SK-N-MC (cell line): ENCODE results near the gene DARS1.

ENCODE experiments used
- EZH2 ChIP-seq: fragments of 200-600 bp; sonication (generic); IDR thresholded peaks from one replicate; pipeline ENCODE4 v1.6.1; 2017; ENCODE audit warnings: antibody characterized with exemption
- POLR2AphosphoS5 ChIP-seq: IDR thresholded peaks from 2 replicates; pipeline ENCODE4 v1.6.1; 2012; ENCODE audit warnings: mild to moderate bottlenecking, low read depth, low read length, borderline replicate concordance

GRCh38 chr2:135874777-135875365 is 110.6 kb downstream of the DARS1 start:
- no peak for TF ChIP-seq POLR2AphosphoS5
- no peak for TF ChIP-seq EZH2
